HG02678 (cell line): ENCODE results near the gene EBF3.

Source experiments
- ATAC-seq: cut with Tn5 transposase; IDR thresholded peaks from one replicate; pipeline ENCODE4 v1.9.1; 2021; ENCODE audit warnings: mild to moderate bottlenecking, moderate library complexity; ENCODE audit not compliant: unreplicated experiment

Gene EBF3

GRCh38 chr10:129972145-129972965 lies 8.3 kb upstream of the EBF3 start:
- no peak for ATAC-seq

- no peak for ATAC-seq
Observed at GRCh38 chr10:129971381-129972144, 7.5 kb upstream of the EBF3 start.

- no peak for ATAC-seq
Observed at GRCh38 chr10:129970465-129971364, 6.6 kb upstream of the EBF3 start.

GRCh38 chr10:129969911-129970464 lies 5.9 kb upstream of the EBF3 start:
- no peak for ATAC-seq

GRCh38 chr10:129969184-129969910 lies 5.3 kb upstream of the EBF3 start:
- no peak for ATAC-seq

- ATAC-seq, result no peak
Observed at GRCh38 chr10:129968853-129969183, 4.7 kb upstream of the EBF3 start.

- ATAC-seq, result no peak
Observed at GRCh38 chr10:129968020-129968852, 4.2 kb upstream of the EBF3 start.

- ATAC-seq, result no peak
Observed at GRCh38 chr10:129967579-129968019, 3.5 kb upstream of the EBF3 start.

GRCh38 chr10:129966889-129967578 lies 3.0 kb upstream of the EBF3 start:
- ATAC-seq, result no peak

- no peak for ATAC-seq
Observed at GRCh38 chr10:129966370-129966888, 2.4 kb upstream of the EBF3 start.

- ATAC-seq, result no peak
Observed at GRCh38 chr10:129965959-129966358, 1.9 kb upstream of the EBF3 start.

- no peak for ATAC-seq
Observed at GRCh38 chr10:129965425-129965808, 1.3 kb upstream of the EBF3 start.

GRCh38 chr10:129964611-129965424 lies 744 bp upstream of the EBF3 start:
- no peak for ATAC-seq

- ATAC-seq, result no peak
Observed at GRCh38 chr10:129962872-129963640, 1.0 kb downstream of the EBF3 start.

GRCh38 chr10:129962031-129962871 lies 1.8 kb downstream of the EBF3 start:
- ATAC-seq, result no peak

- no peak for ATAC-seq
Observed at GRCh38 chr10:129961157-129961701, 2.8 kb downstream of the EBF3 start.
